A549 treated with AZD2906 at 1 μM for 4 hours (cell line): ENCODE data around the gene KLK1. TPM values are rescaled to one million over a fixed set of nuclear protein-coding genes. Genes with fewer than 3 reads are reported as not detected.

Experiments used
- total RNA-seq: library from RNA; stranded (reverse); fragments of 200-300 nt; extraction: Qiagen RNA extraction; gene quantifications from 5 replicates; pipeline ENCODE4 v1.2.3, GENCODE V29; 2022

KLK1 gene
- total RNA-seq, result 0.09 to 0.29 TPM (median 0.20 TPM) in 5 replicates

GRCh38 chr19:50823389-50824042 is at the start of gene KLK1:
TSS of gene KLK1 (minus strand) at chr19:50823787. CDS start at chr19:50823748, 39 bp downstream.

GRCh38 chr19:50873056-50873455 is 49.5 kb upstream of the KLK1 start, which contains the start of gene KLK2:
TSS of gene KLK2 (plus strand) at chr19:50873439. CDS start at chr19:50873474, 35 bp downstream.

GRCh38 chr19:50854636-50855410 is 31.2 kb upstream of the KLK1 start, which contains the start of gene KLK3:
TSS of gene KLK3 (plus strand) at chr19:50854915. CDS start at chr19:50854956, 41 bp downstream.

GRCh38 chr19:50833117-50833801 is 9.7 kb upstream of the KLK1 start, which contains the start of gene KLK15:
TSS of gene KLK15 (minus strand) at chr19:50833574. CDS start at chr19:50831492, 2,082 bp downstream.

GRCh38 chr19:50790396-50790795 is 33.2 kb downstream of the KLK1 start, which contains the start of gene ACP4:
TSS of gene ACP4 (plus strand) at chr19:50790415. CDS start at chr19:50790415, 0 bp downstream.

GRCh38 chr19:50770164-50770563 is 53.4 kb downstream of the KLK1 start, which contains the start of gene GPR32:
TSS of gene GPR32 (plus strand) at chr19:50770464. CDS start at chr19:50770601, 137 bp downstream.

Other genes with a start within 250 kb of the KLK1 start
- 0.39 to 0.63 TPM (median 0.46 TPM) in 5 replicates for gene SYT3, start 183.9 kb downstream of the KLK1 start, total RNA-seq
- 3.5 to 13.4 TPM (median 10.5 TPM) in 5 replicates for gene C19orf81, start 174.3 kb downstream of the KLK1 start, total RNA-seq
- gene SHANK1, start 104.0 kb downstream of the KLK1 start, total RNA-seq, result 0.09 to 0.31 TPM (median 0.17 TPM) in 5 replicates
- 5.9 to 11.1 TPM (median 10.8 TPM) in 5 replicates for gene CLEC11A, start 100.4 kb downstream of the KLK1 start, total RNA-seq
- gene GPR32, start 53.3 kb downstream of the KLK1 start, total RNA-seq, result not detected in 5 replicates
- gene ACP4, start 33.4 kb downstream of the KLK1 start, total RNA-seq, result not detected in 5 replicates
- not detected in 5 replicates for gene KLK15, start 9.8 kb upstream of the KLK1 start, total RNA-seq
- not detected in 5 replicates for gene KLK3, start 31.1 kb upstream of the KLK1 start, total RNA-seq
- 0.06 to 0.27 TPM (median 0.13 TPM) in 5 replicates for gene KLK2, start 49.7 kb upstream of the KLK1 start, total RNA-seq
- 0.14 to 0.17 TPM (median 0.16 TPM) in 3 of 5 replicates, not detected in the others for gene KLK4, start 87.6 kb upstream of the KLK1 start, total RNA-seq
- 0.09 TPM in 1 of 5 replicates, not detected in the others for gene KLK5, start 129.3 kb upstream of the KLK1 start, total RNA-seq
- gene KLK6, start 145.8 kb upstream of the KLK1 start, total RNA-seq, result 0.15 to 0.54 TPM (median 0.22 TPM) in 5 replicates
- 0.09 to 0.17 TPM in 2 of 5 replicates, not detected in the others for gene KLK7, start 160.1 kb upstream of the KLK1 start, total RNA-seq
- gene KLK8, start 177.8 kb upstream of the KLK1 start, total RNA-seq, result not detected in 5 replicates
- 0.17 to 0.65 TPM (median 0.30 TPM) in 5 replicates for gene KLK10, start 195.9 kb upstream of the KLK1 start, total RNA-seq
- gene KLK11, start 202.8 kb upstream of the KLK1 start, total RNA-seq, result not detected in 5 replicates
- not detected in 5 replicates for gene KLK12, start 211.2 kb upstream of the KLK1 start, total RNA-seq
- 0.06 to 0.20 TPM (median 0.15 TPM) in 5 replicates for gene KLK13, start 241.3 kb upstream of the KLK1 start, total RNA-seq